Measurements from ENCODE around the gene ANO2. TPM values are rescaled to one million over a fixed set of nuclear protein-coding genes. Genes with fewer than 3 reads are reported as not detected.

The ANO2 gene
- total and polyA plus RNA-seq, 2 experiments from 2014 or later, result 2.3 to 4.6 TPM

- no peak overlapping the region for H3K4me2 ChIP-seq
- H3K27me3 ChIP-seq (ENCODE audit: insufficient read depth), result no peaks in the 10 kb centered on the region
- H4K20me1 ChIP-seq (replicated peaks; ENCODE audit: insufficient read depth), result no peaks in the 10 kb centered on the region
- Mint-ChIP-seq H3K4me3 (no peak overlapping the region), H3K27ac (no peak overlapping the region), H3K9me3 (no peaks in the 10 kb centered on the region; the same call in 2 of the 3 replicates), H3K4me1 (no peaks in the 10 kb centered on the region; the same call in 2 of the 3 replicates), H3K27me3 (ENCODE audit: insufficient read depth, low read depth, poor library complexity) (peaks cover 4% of the 10 kb centered on the region), H3K36me3 (ENCODE audit: low read depth) (no peaks in the 10 kb centered on the region)
- no peak for DNase-seq (ENCODE audit: low spot score)
- no peaks in the 10 kb centered on the region for H3K9me2 ChIP-seq (ENCODE audit: insufficient read depth)
- H3K27ac ChIP-seq (ENCODE audit: low read depth), result no peak overlapping the region
- no peaks in the 10 kb centered on the region for H3K4me1 ChIP-seq (ENCODE audit: insufficient read depth)
- H3K36me3 ChIP-seq (ENCODE audit: insufficient read depth), result no peaks in the 10 kb centered on the region
- peak; percentile 32 for ATAC-seq
- no peak for TF ChIP-seq REST (IDR thresholded peaks at IDR 0.05; ENCODE audit: unreplicated experiment)
- no peak for TF ChIP-seq JUNB (IDR thresholded peaks at IDR 0.05; ENCODE audit: unreplicated experiment)
- no peak for TF ChIP-seq ZNF331 (CRISPR knock-in tag; IDR thresholded peaks at IDR 0.05; ENCODE audit: low read depth)
- TF ChIP-seq CTCF (conservative IDR thresholded peaks at IDR 0.05; ENCODE audit: low read depth in 2 of 2), result no peak
- no peak for TF ChIP-seq EZH2 (IDR thresholded peaks at IDR 0.05; ENCODE audit: low read depth, unreplicated experiment)
- no peak for TF ChIP-seq NANOG (IDR thresholded peaks at IDR 0.05; ENCODE audit: borderline replicate concordance)
- H2AFZ ChIP-seq, result no peak overlapping the region
- H3K4me3 ChIP-seq, result no peak overlapping the region
- H3K79me2 ChIP-seq (replicated peaks; ENCODE audit: insufficient read depth), result no peaks in the 10 kb centered on the region
- 0 out of 2 replicates have a peak, but pooled peaks cover 3% of the 10 kb centered on the region for H3F3A ChIP-seq (replicated peaks; ENCODE audit: low read depth)
Observed at GRCh38 chr12:5913387-5913786, 31.7 kb downstream of the ANO2 start.

- no peak for TF ChIP-seq EZH2phosphoT487 (IDR thresholded peaks at IDR 0.05; ENCODE audit: unreplicated experiment)
- peak; percentile 96 to 97 for TF ChIP-seq CTCF (conservative IDR thresholded peaks at IDR 0.05; ENCODE audit: low read depth in 2 of 2)
- H3K36me3 ChIP-seq (ENCODE audit: insufficient read depth), result no peaks in the 10 kb centered on the region
- H2AFZ ChIP-seq, result no peak overlapping the region
- no peaks in the 10 kb centered on the region for H3K9me2 ChIP-seq (ENCODE audit: insufficient read depth)
- 0 out of 2 replicates have a peak, but pooled peaks cover 3% of the 10 kb centered on the region for H3F3A ChIP-seq (replicated peaks; ENCODE audit: low read depth)
- no peaks in the 10 kb centered on the region for H4K20me1 ChIP-seq (replicated peaks; ENCODE audit: insufficient read depth)
- H3K36me3 Mint-ChIP-seq (ENCODE audit: low read depth), result no peaks in the 10 kb centered on the region
- no peaks in the 10 kb centered on the region for H3K27me3 ChIP-seq (ENCODE audit: insufficient read depth)
- no peak overlapping the region; the same call in 2 of the 3 replicates for H3K4me3 Mint-ChIP-seq
- peaks cover 4% of the 10 kb centered on the region for H3K27me3 Mint-ChIP-seq (ENCODE audit: insufficient read depth, low read depth, poor library complexity)
- H3K27ac ChIP-seq (ENCODE audit: low read depth), result no peak overlapping the region
- no peaks in the 10 kb centered on the region; the same call in 2 of the 3 replicates for H3K9me3 Mint-ChIP-seq
- H3K27ac Mint-ChIP-seq, result no peak overlapping the region
- H3K4me3 ChIP-seq, result no peak overlapping the region
- H3K79me2 ChIP-seq (replicated peaks; ENCODE audit: insufficient read depth), result no peaks in the 10 kb centered on the region
- H3K4me2 ChIP-seq, result no peak overlapping the region
- ATAC-seq (peak; percentile 97), DNase-seq (ENCODE audit: low spot score) (peak; percentile 88)
- peaks cover 2% of the 10 kb centered on the region; the same call in 2 of the 3 replicates for H3K4me1 Mint-ChIP-seq
- H3K4me1 ChIP-seq (ENCODE audit: insufficient read depth), result no peaks in the 10 kb centered on the region
Observed at GRCh38 chr12:5912437-5913334, 32.4 kb downstream of the ANO2 start.

Measured in GM23338 (cell line).